PC-9 (cell line): ENCODE results near the gene DMXL1. TPM values are rescaled to one million over a fixed set of nuclear protein-coding genes. Genes with fewer than 3 reads are reported as not detected.
"Not testable (repeated sequence)": the region's sequence is repeated elsewhere in the genome, so short reads cannot be mapped to it uniquely, and the experiment has no call there.

Source experiments
- BruUV-seq: library from RNA; stranded (reverse); fragments of 400-500 nt; replicated peaks from 2 replicates; lab custom pipeline; 2021; lab: Mats Ljungman, UMichigan
- CTCF ChIA-PET: fragments of 300-600 bp; sonication (Branson Sonifier 250); formaldehyde crosslinking; loops from one replicate; lab custom pipeline; 2022; ENCODE audit warnings: antibody characterized with exemption; lab: Charles Lee
- POLR2A ChIA-PET: fragments of 300-600 bp; sonication (Branson Sonifier 250); formaldehyde crosslinking; loops from one replicate; lab custom pipeline; 2022; ENCODE audit warnings: antibody characterized with exemption; ENCODE audit not compliant: unreplicated experiment; lab: Charles Lee
- DNase-seq, 2 experiments: peaks; one replicate each; pipeline versions ENCODE4 v3.0.0 to v3.0.0-alpha.2; 2015 to 2022; ENCODE audit warnings: mixed read lengths in 1 of 2
- H2AFZ ChIP-seq: fragments of 200-600 bp; sonication (generic); 2 replicates; pipeline ENCODE4 v1.8.1; 2017; ENCODE audit warnings: antibody characterized with exemption
- H3F3A ChIP-seq: fragments of 200-600 bp; sonication (generic); 2 replicates; pipeline ENCODE4 v1.8.1; 2017; ENCODE audit warnings: antibody characterized with exemption, mild to moderate bottlenecking, low read depth; ENCODE audit not compliant: insufficient read depth
- H3K27ac ChIP-seq: fragments of 200-600 bp; sonication (generic); 2 replicates; pipeline ENCODE4 v1.6.1; 2016; ENCODE audit warnings: mixed run types
- H3K27me3 ChIP-seq: fragments of 200-600 bp; sonication (generic); 2 replicates; pipeline ENCODE4 v1.6.1; 2016; ENCODE audit warnings: low read depth, mixed run types; ENCODE audit not compliant: insufficient read depth
- H3K36me3 ChIP-seq: fragments of 200-600 bp; sonication (generic); 2 replicates; pipeline ENCODE4 v1.6.1; 2016; ENCODE audit warnings: low read depth, mixed run types
- H3K4me1 ChIP-seq: fragments of 200-600 bp; sonication (generic); replicated peaks from 2 replicates; pipeline ENCODE4 v1.6.1; 2016; ENCODE audit warnings: mixed run types; ENCODE audit not compliant: insufficient read depth
- H3K4me2 ChIP-seq: fragments of 200-600 bp; sonication (generic); 2 replicates; pipeline ENCODE4 v1.6.1; 2017; ENCODE audit warnings: mixed run types
- H3K4me3 ChIP-seq: fragments of 200-600 bp; sonication (generic); 2 replicates; pipeline ENCODE4 v1.6.1; 2016; ENCODE audit warnings: mixed run types
- H3K79me2 ChIP-seq: fragments of 200-600 bp; sonication (generic); 2 replicates; pipeline ENCODE4 v1.6.1; 2017; ENCODE audit warnings: low read depth, mixed run types
- H3K9me2 ChIP-seq: fragments of 200-600 bp; sonication (generic); 2 replicates; pipeline ENCODE4 v1.8.1; 2017; ENCODE audit warnings: mild to moderate bottlenecking; ENCODE audit not compliant: insufficient read depth
- H3K9me3 ChIP-seq: fragments of 200-600 bp; sonication (generic); 2 replicates; pipeline ENCODE4 v1.8.1; 2016; ENCODE audit warnings: low read depth; ENCODE audit not compliant: insufficient read depth
- H4K20me1 ChIP-seq: fragments of 200-600 bp; sonication (generic); 2 replicates; pipeline ENCODE4 v1.8.1; 2017; ENCODE audit not compliant: insufficient read depth
- EZH2 ChIP-seq: fragments of 200-600 bp; sonication (generic); IDR thresholded peaks from 2 replicates; pipeline ENCODE4 v1.8.0; 2017; ENCODE audit warnings: antibody characterized with exemption, low read depth
- intact Hi-C: fragments of 100-400 bp; cut with micrococcal nuclease; formaldehyde crosslinking; loops from one replicate; pipeline ENCODE4 v1.10.0; 2022; ENCODE audit not compliant: unreplicated experiment
- total RNA-seq: library from RNA; stranded (reverse); gene quantifications from 2 replicates; pipeline ENCODE4 v1.2.3, GENCODE V29; 2021
- TF ChIP-seq, protein P1 (sequence below): fragments of 200-600 bp; sonication (generic); conservative IDR thresholded peaks from 2 replicates; pipeline ENCODE4 v1.6.1; 2017; ENCODE audit warnings: mixed run types, antibody characterized with exemption, mild to moderate bottlenecking, moderate library complexity

The DMXL1 gene
- total RNA-seq, 1 experiment from 2014 or later, result 27.3 TPM

DNA sequence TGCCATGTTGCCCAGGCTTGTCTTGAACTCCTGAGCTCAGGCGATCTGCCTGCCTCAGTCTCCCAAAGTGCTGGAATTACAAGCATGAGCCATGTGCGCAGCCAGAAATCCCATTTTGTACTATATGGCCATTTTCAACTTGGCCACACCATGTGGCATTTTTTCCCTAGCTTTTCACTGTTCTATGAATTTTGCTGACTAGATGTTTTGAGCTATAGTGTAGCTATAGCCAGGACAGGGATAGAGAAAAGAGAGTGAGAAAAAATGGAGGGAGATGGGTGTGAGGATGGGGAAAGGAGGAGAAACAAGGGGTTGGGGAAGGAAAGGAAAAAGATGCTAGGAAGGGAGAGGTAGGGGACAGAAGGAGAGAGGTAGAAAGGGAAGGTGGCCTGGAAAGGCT is 46.4 kb downstream of the DMXL1 start:
- H3K9me3 ChIP-seq, result no peaks in the 10 kb centered on the region
- no peaks in the 10 kb centered on the region for H3K79me2 ChIP-seq
- H3F3A ChIP-seq, result no peaks in the 10 kb centered on the region
- H3K27ac ChIP-seq, result no peak overlapping the region
- no peaks in the 10 kb centered on the region for H3K9me2 ChIP-seq
- H3K27me3 ChIP-seq, result no peaks in the 10 kb centered on the region
- intact Hi-C loops, result no loop called here
- H3K4me2 ChIP-seq, result no peak overlapping the region
- TF ChIP-seq EZH2, result no peak
- TF ChIP-seq, protein P1, sequence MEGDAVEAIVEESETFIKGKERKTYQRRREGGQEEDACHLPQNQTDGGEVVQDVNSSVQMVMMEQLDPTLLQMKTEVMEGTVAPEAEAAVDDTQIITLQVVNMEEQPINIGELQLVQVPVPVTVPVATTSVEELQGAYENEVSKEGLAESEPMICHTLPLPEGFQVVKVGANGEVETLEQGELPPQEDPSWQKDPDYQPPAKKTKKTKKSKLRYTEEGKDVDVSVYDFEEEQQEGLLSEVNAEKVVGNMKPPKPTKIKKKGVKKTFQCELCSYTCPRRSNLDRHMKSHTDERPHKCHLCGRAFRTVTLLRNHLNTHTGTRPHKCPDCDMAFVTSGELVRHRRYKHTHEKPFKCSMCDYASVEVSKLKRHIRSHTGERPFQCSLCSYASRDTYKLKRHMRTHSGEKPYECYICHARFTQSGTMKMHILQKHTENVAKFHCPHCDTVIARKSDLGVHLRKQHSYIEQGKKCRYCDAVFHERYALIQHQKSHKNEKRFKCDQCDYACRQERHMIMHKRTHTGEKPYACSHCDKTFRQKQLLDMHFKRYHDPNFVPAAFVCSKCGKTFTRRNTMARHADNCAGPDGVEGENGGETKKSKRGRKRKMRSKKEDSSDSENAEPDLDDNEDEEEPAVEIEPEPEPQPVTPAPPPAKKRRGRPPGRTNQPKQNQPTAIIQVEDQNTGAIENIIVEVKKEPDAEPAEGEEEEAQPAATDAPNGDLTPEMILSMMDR, result no peak
- no peaks in the 10 kb centered on the region for H4K20me1 ChIP-seq
- no peak overlapping the region for H3K4me3 ChIP-seq
- no peak for DNase-seq
- H3K4me1 ChIP-seq, result no peaks in the 10 kb centered on the region
- no peak overlapping the region for H2AFZ ChIP-seq
- ChIA-PET CTCF (interaction anchor here (0.5 to 0.6 kb wide), 2 partner anchors 271 to 347 kb away, joined by 3 to 4 read pairs; no protein-coding TSS in a partner anchor), POLR2A (no interaction called here)
- 0 out of 2 replicates have a peak, but pooled peaks cover 6% of the 10 kb centered on the region for H3K36me3 ChIP-seq
- no TSS peak for BruUV-seq

DNA sequence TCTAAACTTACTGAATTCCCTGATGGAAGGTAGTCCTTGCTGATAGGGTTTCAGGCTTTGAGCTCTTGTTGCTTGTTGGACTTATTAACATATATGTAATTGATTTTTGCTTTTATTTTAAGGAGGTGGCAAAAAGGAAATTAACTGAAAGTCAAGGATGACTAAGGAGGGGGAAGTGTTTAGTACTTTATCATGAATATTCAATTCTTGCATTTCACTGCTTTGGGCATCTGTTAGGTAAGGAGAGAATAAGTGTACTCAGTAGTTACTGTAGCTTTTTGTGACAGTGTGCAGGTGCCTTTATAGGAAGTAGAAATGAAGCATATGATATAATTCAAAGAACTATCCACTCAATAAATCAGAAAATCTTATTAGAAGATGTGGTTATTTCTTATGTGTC is 47.1 kb downstream of the DMXL1 start:
- H3K79me2 ChIP-seq, result no peaks in the 10 kb centered on the region
- no peak overlapping the region for H2AFZ ChIP-seq
- ChIA-PET CTCF (no interaction called here), POLR2A (no interaction called here)
- H3K27ac ChIP-seq, result no peak overlapping the region
- H3K4me2 ChIP-seq, result no peak overlapping the region
- BruUV-seq, result no TSS peak
- H3K4me1 ChIP-seq, result no peaks in the 10 kb centered on the region
- no peak for DNase-seq
- no peaks in the 10 kb centered on the region for H3F3A ChIP-seq
- TF ChIP-seq EZH2, result no peak
- TF ChIP-seq, protein P1, result no peak
- no peaks in the 10 kb centered on the region for H4K20me1 ChIP-seq
- no peak overlapping the region for H3K4me3 ChIP-seq
- H3K36me3 ChIP-seq, result 0 out of 2 replicates have a peak, but pooled peaks cover 6% of the 10 kb centered on the region
- intact Hi-C loops, result no loop called here
- no peaks in the 10 kb centered on the region for H3K9me3 ChIP-seq
- H3K27me3 ChIP-seq, result no peaks in the 10 kb centered on the region
- H3K9me2 ChIP-seq, result no peaks in the 10 kb centered on the region

DNA sequence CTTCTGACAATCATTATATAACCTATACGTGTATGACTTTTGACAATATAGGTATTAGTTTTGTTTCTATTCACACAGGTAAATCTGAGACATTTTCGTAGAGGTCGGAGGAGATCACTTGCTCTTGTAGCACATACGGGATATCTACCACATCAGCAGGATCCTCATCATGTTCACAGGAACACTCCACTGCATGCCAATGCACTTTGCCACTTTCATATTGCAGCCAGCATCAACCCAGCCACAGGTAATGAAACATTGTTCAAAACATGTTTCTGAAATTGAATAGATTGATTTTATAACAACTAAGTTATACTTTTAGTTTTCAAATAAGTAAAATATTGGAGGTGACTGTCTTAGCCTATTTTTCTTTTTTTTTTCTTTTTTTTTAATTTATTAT is 50.0 kb downstream of the DMXL1 start:
- POLR2A ChIA-PET, result no interaction called here
- Histone ChIP-seq H3K4me3 (no peak overlapping the region), H3K27me3 (no peaks in the 10 kb centered on the region), H2AFZ (no peak overlapping the region), H3K36me3 (0 out of 2 replicates have a peak, but pooled peaks cover 6% of the 10 kb centered on the region), H4K20me1 (no peaks in the 10 kb centered on the region), H3K27ac (no peak overlapping the region), H3F3A (no peaks in the 10 kb centered on the region), H3K9me2 (no peaks in the 10 kb centered on the region), H3K9me3 (no peaks in the 10 kb centered on the region), H3K79me2 (no peaks in the 10 kb centered on the region), H3K4me2 (no peak overlapping the region), H3K4me1 (no peaks in the 10 kb centered on the region)
- intact Hi-C loops, result no loop called here
- TF ChIP-seq, protein P1, result no peak
- no peak for TF ChIP-seq EZH2
- no TSS peak for BruUV-seq
- DNase-seq, result no peak
- CTCF ChIA-PET, result no interaction called here

DNA sequence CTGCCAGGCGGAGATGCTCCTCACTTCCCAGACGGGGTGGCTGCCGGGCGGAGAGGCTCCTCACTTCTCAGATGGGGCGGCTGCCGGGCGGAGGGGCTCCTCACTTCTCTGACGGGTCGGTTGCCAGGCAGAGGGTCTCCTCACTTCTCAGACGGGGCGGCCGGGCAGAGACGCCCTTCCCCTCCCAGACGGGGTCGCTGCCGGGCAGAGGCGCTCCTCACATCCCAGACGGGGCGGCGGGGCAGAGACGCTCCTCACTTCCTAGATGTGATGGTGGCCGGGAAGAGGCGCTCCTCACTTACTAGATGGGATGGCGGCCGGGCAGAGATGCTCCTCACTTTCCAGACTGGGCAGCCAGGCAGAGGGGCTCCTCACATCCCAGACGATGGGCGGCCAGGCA is 51.6 kb downstream of the DMXL1 start:
- H3K27me3 ChIP-seq, H4K20me1 ChIP-seq, H3K4me2 ChIP-seq, H3K36me3 ChIP-seq, DNase-seq, POLR2A ChIA-PET, H3K79me2 ChIP-seq, H3K9me2 ChIP-seq, H2AFZ ChIP-seq, BruUV-seq, CTCF ChIA-PET, H3F3A ChIP-seq, H3K4me3 ChIP-seq, intact Hi-C loops, H3K4me1 ChIP-seq, H3K9me3 ChIP-seq, H3K27ac ChIP-seq: not testable (repeated sequence)
